HepG2 (cell line): Measurements from ENCODE around the gene COMMD4. TPM values are rescaled to one million over a fixed set of nuclear protein-coding genes. Genes with fewer than 3 reads are reported as not detected.

Experiments
- ADNP ChIP-seq: sonication (generic); formaldehyde crosslinking; IDR thresholded peaks from 2 replicates; pipeline ENCODE4 v1.4.0; 2020; ENCODE audit warnings: missing genetic modification reagents
- CEBPB ChIP-seq: IDR thresholded peaks from 2 replicates; pipeline ENCODE4 v1.6.1; 2011; ENCODE audit warnings: low read depth, low read length, improper control_type of control experiment, borderline replicate concordance
- HIVEP1 ChIP-seq: sonication (generic); formaldehyde crosslinking; IDR thresholded peaks from 2 replicates; pipeline ENCODE4 v1.4.0; 2020; ENCODE audit warnings: mild to moderate bottlenecking, missing genetic modification reagents
- JUN ChIP-seq: sonication (generic); formaldehyde crosslinking; IDR thresholded peaks from 2 replicates; pipeline ENCODE4 v1.4.0; 2020; ENCODE audit warnings: mild to moderate bottlenecking, missing genetic modification reagents
- KDM4B ChIP-seq: sonication (generic); formaldehyde crosslinking; IDR thresholded peaks from 2 replicates; pipeline ENCODE4 v1.4.0; 2020; ENCODE audit warnings: missing genetic modification reagents
- MEF2D ChIP-seq: sonication (generic); formaldehyde crosslinking; IDR thresholded peaks from 2 replicates; pipeline ENCODE4 v1.5.1; 2020; ENCODE audit warnings: mild to moderate bottlenecking, missing genetic modification reagents
- NFKB2 ChIP-seq: sonication (generic); formaldehyde crosslinking; IDR thresholded peaks from 2 replicates; pipeline ENCODE4 v1.4.0; 2020; ENCODE audit warnings: missing genetic modification reagents, borderline replicate concordance
- PHF5A ChIP-seq: IDR thresholded peaks from one replicate; pipeline ENCODE4 v1.6.1; 2018; ENCODE audit warnings: low read depth, missing genetic modification reagents; ENCODE audit not compliant: unreplicated experiment
- PLRG1 ChIP-seq: fragments of 450-650 bp; conservative IDR thresholded peaks from 2 replicates; pipeline ENCODE4 v1.6.1; 2016
- PRDM15 ChIP-seq: sonication (generic); formaldehyde crosslinking; IDR thresholded peaks from 2 replicates; pipeline ENCODE4 v1.4.0; 2020; ENCODE audit warnings: missing genetic modification reagents
- STAT6 ChIP-seq: sonication (generic); formaldehyde crosslinking; IDR thresholded peaks from 2 replicates; pipeline ENCODE4 v1.4.0; 2020; ENCODE audit warnings: missing genetic modification reagents, mild to moderate bottlenecking, borderline replicate concordance
- TGIF2 ChIP-seq: IDR thresholded peaks from 2 replicates; pipeline ENCODE4 v1.6.1; 2016; ENCODE audit warnings: control low read depth, missing compliant biosample characterization
- THYN1 ChIP-seq: sonication (generic); formaldehyde crosslinking; IDR thresholded peaks from 2 replicates; pipeline ENCODE4 v1.8.1; 2023; ENCODE audit warnings: low read depth, mild to moderate bottlenecking, moderate library complexity, missing genetic modification reagents, borderline replicate concordance
- ZBTB33 ChIP-seq: sonication (generic); formaldehyde crosslinking; IDR thresholded peaks from 2 replicates; pipeline ENCODE4 v1.4.0; 2020; ENCODE audit warnings: missing genetic modification reagents
- ZNF264 ChIP-seq: sonication (generic); formaldehyde crosslinking; IDR thresholded peaks from 2 replicates; pipeline ENCODE4 v1.4.0; 2020; ENCODE audit warnings: missing genetic modification reagents
- ZNF274 ChIP-seq: sonication (generic); formaldehyde crosslinking; IDR thresholded peaks from 2 replicates; pipeline ENCODE4 v1.5.1; 2020; ENCODE audit warnings: mild to moderate bottlenecking, missing genetic modification reagents
- ZNF430 ChIP-seq: sonication (generic); formaldehyde crosslinking; IDR thresholded peaks from 2 replicates; pipeline ENCODE4 v1.9.0; 2021; ENCODE audit warnings: mild to moderate bottlenecking, missing genetic modification reagents
- ZNF441 ChIP-seq: sonication (generic); formaldehyde crosslinking; IDR thresholded peaks from 2 replicates; pipeline ENCODE4 v1.7.0; 2021; ENCODE audit warnings: missing genetic modification reagents, borderline replicate concordance
- ZNF558 ChIP-seq: sonication (generic); formaldehyde crosslinking; IDR thresholded peaks from 2 replicates; pipeline ENCODE4 v1.9.0; 2022; ENCODE audit warnings: mild to moderate bottlenecking, missing genetic modification reagents, borderline replicate concordance
- ZNF740 ChIP-seq: sonication (generic); formaldehyde crosslinking; IDR thresholded peaks from 2 replicates; pipeline ENCODE4 v1.4.0; 2020; ENCODE audit warnings: missing genetic modification reagents
- ZNF749 ChIP-seq: sonication (generic); formaldehyde crosslinking; IDR thresholded peaks from 2 replicates; pipeline ENCODE4 v1.8.0; 2022; ENCODE audit warnings: mild to moderate bottlenecking, missing genetic modification reagents, moderate library complexity, borderline replicate concordance
- ZZZ3 ChIP-seq: sonication (generic); formaldehyde crosslinking; IDR thresholded peaks from 2 replicates; pipeline ENCODE4 v1.4.0; 2020; ENCODE audit warnings: missing genetic modification reagents, mild to moderate bottlenecking, borderline replicate concordance
- polyA plus RNA-seq, 8 experiments: library from polyadenylated mRNA; depleted of rRNA in 3 of 8; stranded (reverse) in 7 of 8; unstranded in 1 of 8; fragments of >200 nt; fragmentation: Illumina TruSeq in 4 of 8; extraction: Trizol in 4 of 8; gene quantifications; 2 replicates each; pipeline versions ENCODE4 v1.2.1 to v1.2.3, GENCODE V29; 2011 to 2016; ENCODE audit warnings: low read depth in 4 of 8, missing spikeins in 1 of 8, mixed read lengths in 1 of 8; ENCODE audit not compliant: insufficient read depth in 1 of 8
- total RNA-seq, 5 experiments: library from RNA; depleted of rRNA; stranded (reverse); fragments of >200 nt; fragmentation: Illumina TruSeq; extraction: Trizol; gene quantifications; 2 replicates each; pipeline ENCODE4 v1.2.3, GENCODE V29; 2016; ENCODE audit warnings: low read depth in 1 of 5

Gene COMMD4
- total and polyA plus RNA-seq, 2 of the 13 experiments (the other 11 are each of a cell fraction or from before 2014, with no cell fraction given) = 45.8 to 89.9 TPM

GRCh38 chr15:75335705-75336355, at the start of gene COMMD4 (continued):
- TF ChIP-seq CEBPB (no peak), ZNF441 (CRISPR knock-in tag) (peak; percentile 66; the same call in 1 of the 2 replicates), HIVEP1 (peak; percentile 92), ZZZ3 (CRISPR knock-in tag) (peak; percentile 92; the same call in 1 of the 2 replicates), ZBTB33 (CRISPR knock-in tag) (peak; percentile 64; the same call in 1 of the 2 replicates), ADNP (CRISPR knock-in tag) (no peak), ZNF558 (CRISPR knock-in tag) (peak; percentile 42; the same call in 1 of the 2 replicates), ZNF740 (CRISPR knock-in tag) (peak; percentile 55; the same call in 1 of the 2 replicates), ZNF264 (CRISPR knock-in tag) (no peak), MEF2D (CRISPR knock-in tag) (0 out of 2 replicates have a peak, but pooled peaks have one; percentile 73), ZNF274 (CRISPR knock-in tag) (peak; percentile 40; the same call in 1 of the 2 replicates), PLRG1 (no peak), STAT6 (no peak), ZNF430 (CRISPR knock-in tag) (0 out of 2 replicates have a peak, but pooled peaks have one; percentile 32), PHF5A (CRISPR knock-in tag) (peak; percentile 57), PRDM15 (CRISPR knock-in tag) (no peak), KDM4B (CRISPR knock-in tag) (peak; percentile 56; the same call in 1 of the 2 replicates), JUN (no peak), TGIF2 (CRISPR knock-in tag) (peak; percentile 90), NFKB2 (peak; percentile 84; the same call in 1 of the 2 replicates), ZNF749 (CRISPR knock-in tag) (peak; percentile 90; the same call in 1 of the 2 replicates), THYN1 (CRISPR knock-in tag) (no peak)
